Measurements from ENCODE around the gene PYGM. TPM values are rescaled to one million over a fixed set of nuclear protein-coding genes. Genes with fewer than 3 reads are reported as not detected.

Gene PYGM
- total and polyA plus RNA-seq, 2 experiments from 2014 or later: 1.5 to 3.9 TPM

DNA sequence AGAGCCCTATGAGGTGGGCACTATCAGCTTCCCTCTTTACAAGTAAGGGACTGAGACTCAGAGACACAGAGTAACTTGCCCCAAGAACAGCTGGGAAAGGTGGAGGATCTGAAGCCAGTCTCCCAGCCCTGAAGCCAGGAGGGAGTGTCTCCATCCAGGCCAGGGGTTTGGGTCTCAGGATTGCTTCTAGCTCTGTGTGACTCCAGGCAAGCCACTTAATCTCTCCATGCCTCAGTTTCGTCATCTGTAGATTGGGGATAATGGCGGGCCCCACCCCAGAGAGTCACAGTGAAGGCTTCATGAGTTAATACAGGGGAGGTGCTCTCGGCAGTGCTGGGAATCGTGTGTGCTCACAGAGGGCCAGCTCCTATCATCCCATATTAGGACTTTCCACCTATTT is 32.7 kb upstream of the PYGM start:
- Histone ChIP-seq H3K4me3 (no peak overlapping the region), H3K27ac (ENCODE audit: low read depth) (no peak overlapping the region), H3K36me3 (ENCODE audit: insufficient read depth) (no peaks in the 10 kb centered on the region), H4K20me1 (replicated peaks; ENCODE audit: insufficient read depth) (no peaks in the 10 kb centered on the region), H2AFZ (no peak overlapping the region), H3K4me2 (no peak overlapping the region), H3F3A (replicated peaks; ENCODE audit: low read depth) (0 out of 2 replicates have a peak, but pooled peaks cover 2% of the 10 kb centered on the region), H3K27me3 (ENCODE audit: insufficient read depth) (no peaks in the 10 kb centered on the region), H3K79me2 (replicated peaks; ENCODE audit: insufficient read depth) (no peaks in the 10 kb centered on the region), H3K9me2 (ENCODE audit: insufficient read depth) (no peaks in the 10 kb centered on the region), H3K4me1 (ENCODE audit: insufficient read depth) (no peaks in the 10 kb centered on the region)
- H3K4me1 Mint-ChIP-seq: no peaks in the 10 kb centered on the region; the same call in 2 of the 3 replicates
- H3K9me3 Mint-ChIP-seq: no peaks in the 10 kb centered on the region
- TF ChIP-seq NANOG (IDR thresholded peaks at IDR 0.05; ENCODE audit: borderline replicate concordance) (no peak), CREB1 (CRISPR knock-in tag; IDR thresholded peaks at IDR 0.05; ENCODE audit: low read depth) (no peak), CTCF (conservative IDR thresholded peaks at IDR 0.05; ENCODE audit: low read depth in 2 of 2) (no peak), EZH2phosphoT487 (IDR thresholded peaks at IDR 0.05; ENCODE audit: unreplicated experiment) (no peak), POLR2AphosphoS5 (IDR thresholded peaks at IDR 0.05; ENCODE audit: low read depth) (no peak), STAT1 (IDR thresholded peaks at IDR 0.05; ENCODE audit: unreplicated experiment) (no peak), ZNF331 (CRISPR knock-in tag; IDR thresholded peaks at IDR 0.05; ENCODE audit: low read depth) (no peak), ETS1 (IDR thresholded peaks at IDR 0.05) (no peak), JUNB (IDR thresholded peaks at IDR 0.05; ENCODE audit: unreplicated experiment) (no peak), ZNF114 (CRISPR knock-in tag; IDR thresholded peaks at IDR 0.05) (no peak), EZH2 (IDR thresholded peaks at IDR 0.05; ENCODE audit: low read depth, unreplicated experiment) (no peak)
- TF ChIP-seq, protein P1, sequence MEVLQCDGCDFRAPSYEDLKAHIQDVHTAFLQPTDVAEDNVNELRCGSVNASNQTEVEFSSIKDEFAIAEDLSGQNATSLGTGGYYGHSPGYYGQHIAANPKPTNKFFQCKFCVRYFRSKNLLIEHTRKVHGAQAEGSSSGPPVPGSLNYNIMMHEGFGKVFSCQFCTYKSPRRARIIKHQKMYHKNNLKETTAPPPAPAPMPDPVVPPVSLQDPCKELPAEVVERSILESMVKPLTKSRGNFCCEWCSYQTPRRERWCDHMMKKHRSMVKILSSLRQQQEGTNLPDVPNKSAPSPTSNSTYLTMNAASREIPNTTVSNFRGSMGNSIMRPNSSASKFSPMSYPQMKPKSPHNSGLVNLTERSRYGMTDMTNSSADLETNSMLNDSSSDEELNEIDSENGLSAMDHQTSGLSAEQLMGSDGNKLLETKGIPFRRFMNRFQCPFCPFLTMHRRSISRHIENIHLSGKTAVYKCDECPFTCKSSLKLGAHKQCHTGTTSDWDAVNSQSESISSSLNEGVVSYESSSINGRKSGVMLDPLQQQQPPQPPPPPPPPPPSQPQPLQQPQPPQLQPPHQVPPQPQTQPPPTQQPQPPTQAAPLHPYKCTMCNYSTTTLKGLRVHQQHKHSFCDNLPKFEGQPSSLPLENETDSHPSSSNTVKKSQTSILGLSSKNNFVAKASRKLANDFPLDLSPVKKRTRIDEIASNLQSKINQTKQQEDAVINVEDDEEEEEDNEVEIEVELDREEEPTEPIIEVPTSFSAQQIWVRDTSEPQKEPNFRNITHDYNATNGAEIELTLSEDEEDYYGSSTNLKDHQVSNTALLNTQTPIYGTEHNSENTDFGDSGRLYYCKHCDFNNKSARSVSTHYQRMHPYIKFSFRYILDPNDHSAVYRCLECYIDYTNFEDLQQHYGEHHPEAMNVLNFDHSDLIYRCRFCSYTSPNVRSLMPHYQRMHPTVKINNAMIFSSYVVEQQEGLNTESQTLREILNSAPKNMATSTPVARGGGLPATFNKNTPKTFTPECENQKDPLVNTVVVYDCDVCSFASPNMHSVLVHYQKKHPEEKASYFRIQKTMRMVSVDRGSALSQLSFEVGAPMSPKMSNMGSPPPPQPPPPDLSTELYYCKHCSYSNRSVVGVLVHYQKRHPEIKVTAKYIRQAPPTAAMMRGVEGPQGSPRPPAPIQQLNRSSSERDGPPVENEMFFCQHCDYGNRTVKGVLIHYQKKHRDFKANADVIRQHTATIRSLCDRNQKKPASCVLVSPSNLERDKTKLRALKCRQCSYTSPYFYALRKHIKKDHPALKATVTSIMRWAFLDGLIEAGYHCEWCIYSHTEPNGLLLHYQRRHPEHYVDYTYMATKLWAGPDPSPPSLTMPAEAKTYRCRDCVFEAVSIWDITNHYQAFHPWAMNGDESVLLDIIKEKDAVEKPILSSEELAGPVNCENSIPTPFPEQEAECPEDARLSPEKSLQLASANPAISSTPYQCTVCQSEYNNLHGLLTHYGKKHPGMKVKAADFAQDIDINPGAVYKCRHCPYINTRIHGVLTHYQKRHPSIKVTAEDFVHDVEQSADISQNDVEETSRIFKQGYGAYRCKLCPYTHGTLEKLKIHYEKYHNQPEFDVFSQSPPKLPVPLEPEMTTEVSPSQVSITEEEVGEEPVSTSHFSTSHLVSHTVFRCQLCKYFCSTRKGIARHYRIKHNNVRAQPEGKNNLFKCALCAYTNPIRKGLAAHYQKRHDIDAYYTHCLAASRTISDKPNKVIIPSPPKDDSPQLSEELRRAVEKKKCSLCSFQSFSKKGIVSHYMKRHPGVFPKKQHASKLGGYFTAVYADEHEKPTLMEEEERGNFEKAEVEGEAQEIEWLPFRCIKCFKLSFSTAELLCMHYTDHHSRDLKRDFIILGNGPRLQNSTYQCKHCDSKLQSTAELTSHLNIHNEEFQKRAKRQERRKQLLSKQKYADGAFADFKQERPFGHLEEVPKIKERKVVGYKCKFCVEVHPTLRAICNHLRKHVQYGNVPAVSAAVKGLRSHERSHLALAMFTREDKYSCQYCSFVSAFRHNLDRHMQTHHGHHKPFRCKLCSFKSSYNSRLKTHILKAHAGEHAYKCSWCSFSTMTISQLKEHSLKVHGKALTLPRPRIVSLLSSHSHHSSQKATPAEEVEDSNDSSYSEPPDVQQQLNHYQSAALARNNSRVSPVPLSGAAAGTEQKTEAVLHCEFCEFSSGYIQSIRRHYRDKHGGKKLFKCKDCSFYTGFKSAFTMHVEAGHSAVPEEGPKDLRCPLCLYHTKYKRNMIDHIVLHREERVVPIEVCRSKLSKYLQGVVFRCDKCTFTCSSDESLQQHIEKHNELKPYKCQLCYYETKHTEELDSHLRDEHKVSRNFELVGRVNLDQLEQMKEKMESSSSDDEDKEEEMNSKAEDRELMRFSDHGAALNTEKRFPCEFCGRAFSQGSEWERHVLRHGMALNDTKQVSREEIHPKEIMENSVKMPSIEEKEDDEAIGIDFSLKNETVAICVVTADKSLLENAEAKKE (CRISPR knock-in tag; IDR thresholded peaks at IDR 0.05): no peak
- TF ChIP-seq, protein P2, sequence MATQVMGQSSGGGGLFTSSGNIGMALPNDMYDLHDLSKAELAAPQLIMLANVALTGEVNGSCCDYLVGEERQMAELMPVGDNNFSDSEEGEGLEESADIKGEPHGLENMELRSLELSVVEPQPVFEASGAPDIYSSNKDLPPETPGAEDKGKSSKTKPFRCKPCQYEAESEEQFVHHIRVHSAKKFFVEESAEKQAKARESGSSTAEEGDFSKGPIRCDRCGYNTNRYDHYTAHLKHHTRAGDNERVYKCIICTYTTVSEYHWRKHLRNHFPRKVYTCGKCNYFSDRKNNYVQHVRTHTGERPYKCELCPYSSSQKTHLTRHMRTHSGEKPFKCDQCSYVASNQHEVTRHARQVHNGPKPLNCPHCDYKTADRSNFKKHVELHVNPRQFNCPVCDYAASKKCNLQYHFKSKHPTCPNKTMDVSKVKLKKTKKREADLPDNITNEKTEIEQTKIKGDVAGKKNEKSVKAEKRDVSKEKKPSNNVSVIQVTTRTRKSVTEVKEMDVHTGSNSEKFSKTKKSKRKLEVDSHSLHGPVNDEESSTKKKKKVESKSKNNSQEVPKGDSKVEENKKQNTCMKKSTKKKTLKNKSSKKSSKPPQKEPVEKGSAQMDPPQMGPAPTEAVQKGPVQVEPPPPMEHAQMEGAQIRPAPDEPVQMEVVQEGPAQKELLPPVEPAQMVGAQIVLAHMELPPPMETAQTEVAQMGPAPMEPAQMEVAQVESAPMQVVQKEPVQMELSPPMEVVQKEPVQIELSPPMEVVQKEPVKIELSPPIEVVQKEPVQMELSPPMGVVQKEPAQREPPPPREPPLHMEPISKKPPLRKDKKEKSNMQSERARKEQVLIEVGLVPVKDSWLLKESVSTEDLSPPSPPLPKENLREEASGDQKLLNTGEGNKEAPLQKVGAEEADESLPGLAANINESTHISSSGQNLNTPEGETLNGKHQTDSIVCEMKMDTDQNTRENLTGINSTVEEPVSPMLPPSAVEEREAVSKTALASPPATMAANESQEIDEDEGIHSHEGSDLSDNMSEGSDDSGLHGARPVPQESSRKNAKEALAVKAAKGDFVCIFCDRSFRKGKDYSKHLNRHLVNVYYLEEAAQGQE (IDR thresholded peaks at IDR 0.05; ENCODE audit: unreplicated experiment): no peak
- H3K4me3 Mint-ChIP-seq: no peak overlapping the region
- H3K36me3 Mint-ChIP-seq (ENCODE audit: low read depth): no peaks in the 10 kb centered on the region
- peaks cover 5% of the 10 kb centered on the region for H3K27me3 Mint-ChIP-seq (ENCODE audit: insufficient read depth, low read depth, poor library complexity)
- ATAC-seq: no peak
- H3K27ac Mint-ChIP-seq: no peak overlapping the region
- DNase-seq (ENCODE audit: low spot score): no peak

Measured in GM23338 (cell line).